Ectodermal cell (in vitro differentiated cells): ENCODE data around the gene BOC.

Experiments
- H3K27ac ChIP-seq: 2 replicates; pipeline ENCODE4 v1.7.0; 2013; ENCODE audit warnings: mild to moderate bottlenecking, low read depth, low read length; ENCODE audit not compliant: insufficient read depth, poor library complexity, severe bottlenecking
- H3K27me3 ChIP-seq: 2 replicates; pipeline ENCODE4 v1.7.0; 2013; ENCODE audit warnings: mild to moderate bottlenecking, low read length; ENCODE audit not compliant: insufficient read depth, control insufficient read depth, poor library complexity, severe bottlenecking
- H3K36me3 ChIP-seq: one replicate; pipeline ENCODE4 v1.7.0; 2013; ENCODE audit warnings: low read length; ENCODE audit not compliant: control insufficient read depth, insufficient read depth
- H3K4me1 ChIP-seq: one replicate; pipeline ENCODE4 v1.7.0; 2013; ENCODE audit warnings: low read length; ENCODE audit not compliant: control insufficient read depth, insufficient read depth
- H3K4me3 ChIP-seq: 2 replicates; pipeline ENCODE4 v1.7.0; 2013; ENCODE audit warnings: low read depth, low read length, control low read depth; ENCODE audit not compliant: insufficient read depth
- H3K9me3 ChIP-seq: 2 replicates; pipeline ENCODE4 v1.7.0; 2013; ENCODE audit warnings: mild to moderate bottlenecking, low read length, moderate library complexity; ENCODE audit not compliant: control insufficient read depth
- whole genome bisulfite sequencing, 2 experiments: methylation state at CpG; one replicate each; pipeline ENCODE4 v1.1.7; 2013; ENCODE audit warnings: missing lambda C conversion rate in 2 of 2; 5-methylcytosine and 5-hydroxymethylcytosine counted together

Gene BOC

DNA sequence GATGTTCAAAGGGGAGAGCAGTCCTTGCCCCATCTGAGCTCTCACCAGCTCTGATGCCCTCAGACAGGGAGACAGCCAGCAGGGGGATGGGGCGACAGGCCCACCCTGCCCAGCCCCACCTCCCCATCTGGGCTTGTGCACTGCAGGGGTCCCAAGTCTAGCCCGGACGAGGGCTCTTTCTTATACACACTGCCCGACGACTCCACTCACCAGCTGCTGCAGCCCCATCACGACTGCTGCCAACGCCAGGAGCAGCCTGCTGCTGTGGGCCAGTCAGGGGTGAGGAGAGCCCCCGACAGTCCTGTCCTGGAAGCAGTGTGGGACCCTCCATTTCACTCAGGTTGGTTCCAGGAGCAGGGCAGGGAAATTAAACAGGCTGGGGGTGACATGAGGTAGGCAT, 73.9 kb downstream of the BOC start:
- H3K27me3 ChIP-seq = no peaks in the 10 kb centered on the region
- 86 to 89% methylated on average over 8 of the region's 8 CpGs for WGBS, 2 experiments
- H3K4me1 ChIP-seq = peaks cover 12% of the 10 kb centered on the region
- no peak overlapping the region for H3K27ac ChIP-seq
- H3K36me3 ChIP-seq = peaks cover 53% of the 10 kb centered on the region
- H3K9me3 ChIP-seq = no peaks in the 10 kb centered on the region
- H3K4me3 ChIP-seq = no peak overlapping the region

DNA sequence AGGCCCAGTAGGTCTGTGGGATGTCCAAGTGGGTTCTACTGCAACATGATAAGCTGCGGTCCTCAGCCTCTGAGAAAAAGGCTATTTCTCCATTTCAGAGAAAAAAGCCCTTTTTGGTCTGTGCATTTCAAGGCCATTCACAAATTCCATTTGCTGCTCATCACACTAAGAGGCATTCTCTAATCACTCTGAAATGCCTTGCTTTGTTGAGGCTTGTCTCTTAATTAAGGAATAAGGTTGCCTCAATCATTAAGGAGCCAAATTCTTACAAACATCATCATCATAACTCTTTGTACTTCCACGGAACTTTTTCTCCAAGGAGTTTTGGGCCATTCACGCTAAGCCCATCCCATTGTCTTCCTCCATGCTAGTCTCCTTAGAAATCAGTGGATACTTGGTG, 74.4 kb downstream of the BOC start:
- Histone ChIP-seq H3K9me3 (no peaks in the 10 kb centered on the region), H3K27me3 (no peaks in the 10 kb centered on the region), H3K4me3 (no peak overlapping the region), H3K27ac (no peak overlapping the region), H3K36me3 (peaks cover 47% of the 10 kb centered on the region), H3K4me1 (peaks cover 12% of the 10 kb centered on the region)
- WGBS, 2 experiments = 92 to 94% methylated on average over 3 of the region's 3 CpGs

DNA sequence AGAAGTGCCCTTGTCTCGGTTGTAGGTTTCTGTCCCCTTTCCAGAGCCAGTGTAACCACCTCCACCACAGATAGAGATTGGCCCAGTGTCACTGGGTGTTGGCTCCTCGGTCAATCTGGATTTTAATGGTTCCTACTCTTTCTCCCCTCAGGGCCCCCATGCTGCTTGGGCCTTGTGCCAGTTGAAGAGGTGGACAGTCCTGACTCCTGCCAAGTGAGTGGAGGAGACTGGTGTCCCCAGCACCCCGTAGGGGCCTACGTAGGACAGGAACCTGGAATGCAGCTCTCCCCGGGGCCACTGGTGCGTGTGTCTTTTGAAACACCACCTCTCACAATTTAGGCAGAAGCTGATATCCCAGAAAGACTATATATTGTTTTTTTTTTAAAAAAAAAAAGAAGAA, 75.2 kb downstream of the BOC start:
- H3K27ac ChIP-seq = peak overlapping the region; percentile 52

DNA sequence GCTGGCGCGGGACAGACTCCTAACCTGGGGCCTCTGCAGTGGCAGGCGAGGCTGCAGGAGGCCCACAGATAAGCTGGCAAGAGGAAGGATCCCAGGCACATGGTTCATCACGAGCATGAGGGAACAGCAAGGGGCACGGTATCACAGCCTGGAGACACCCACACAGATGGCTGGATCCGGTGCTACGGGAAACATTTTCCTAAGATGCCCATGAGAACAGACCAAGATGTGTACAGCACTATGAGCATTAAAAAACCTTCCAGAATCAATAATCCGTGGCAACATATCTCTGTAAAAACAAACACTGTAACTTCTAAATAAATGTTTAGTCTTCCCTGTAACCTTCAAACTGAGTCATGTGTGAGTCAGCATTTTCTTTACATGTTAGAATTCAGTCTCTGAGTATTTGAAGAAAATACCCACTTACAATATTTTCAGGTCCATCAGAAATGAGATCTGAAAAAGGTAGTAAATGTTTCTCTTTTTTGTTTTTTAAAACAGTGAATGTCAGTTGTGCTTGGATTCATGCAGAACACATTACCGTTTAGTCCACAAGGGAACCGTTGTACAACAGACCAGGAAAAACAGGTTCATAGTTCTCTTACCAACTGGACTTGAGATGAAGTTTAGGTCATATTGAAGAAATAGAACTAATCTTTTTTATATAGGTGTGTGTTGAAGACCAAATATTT, 75.9 kb downstream of the BOC start:
- no peak overlapping the region for H3K27ac ChIP-seq

More for the DNA sequence above, 75.2 kb downstream of the BOC start:
- H3K4me3 ChIP-seq = no peak overlapping the region
- no peaks in the 10 kb centered on the region for H3K9me3 ChIP-seq
- peaks cover 12% of the 10 kb centered on the region for H3K4me1 ChIP-seq
- H3K27me3 ChIP-seq = no peaks in the 10 kb centered on the region
- WGBS, 2 experiments = 95% methylated on average over 5 to 6 of the region's 6 CpGs
- peaks cover 40% of the 10 kb centered on the region for H3K36me3 ChIP-seq

DNA sequence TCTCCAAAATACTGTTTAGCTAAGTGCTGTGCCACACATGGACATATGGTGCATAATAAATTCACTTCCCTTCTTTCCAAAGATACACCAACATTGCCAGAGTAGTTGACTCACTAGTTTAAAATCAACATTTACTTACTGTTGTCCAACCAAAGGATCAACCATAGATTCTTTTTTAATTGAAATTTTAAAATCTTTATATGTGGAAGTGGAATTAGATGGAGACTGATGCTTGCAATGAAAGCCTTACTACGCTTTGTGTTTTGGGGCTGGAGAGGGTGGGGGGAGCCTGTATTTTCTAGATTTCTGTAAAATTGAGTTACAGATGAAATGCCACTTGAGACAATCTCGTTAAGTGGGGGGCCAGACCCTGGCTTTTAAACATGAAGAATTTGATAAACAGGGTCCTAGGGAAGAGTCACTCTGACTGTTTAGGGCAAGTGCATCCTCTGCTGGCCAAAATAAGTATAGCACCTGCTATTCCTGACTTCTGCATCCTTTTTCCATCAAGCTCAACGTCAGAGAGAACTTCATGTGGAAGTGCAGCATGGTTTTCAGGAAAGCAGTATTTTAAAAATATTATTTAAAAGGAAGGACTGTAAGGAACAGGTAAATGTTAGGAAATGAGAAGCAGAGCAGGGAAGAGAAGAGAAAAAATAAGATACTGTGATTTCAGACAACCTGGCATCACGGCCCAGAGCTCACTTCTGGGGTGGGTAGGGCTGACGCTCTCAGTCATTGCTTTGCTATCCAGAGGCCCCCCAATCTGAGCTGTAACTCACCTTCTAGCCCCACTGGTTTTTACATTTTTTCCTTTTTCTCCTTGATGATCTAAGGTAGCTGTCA, 76.7 kb downstream of the BOC start:
- H3K4me1 ChIP-seq = peaks cover 15% of the 10 kb centered on the region
- 65 to 72% methylated on average over 5 of the region's 5 CpGs for WGBS, 2 experiments
- H3K27ac ChIP-seq = no peak overlapping the region
- no peaks in the 10 kb centered on the region for H3K27me3 ChIP-seq
- H3K9me3 ChIP-seq = no peaks in the 10 kb centered on the region
- H3K4me3 ChIP-seq = no peak overlapping the region
- H3K36me3 ChIP-seq = peaks cover 28% of the 10 kb centered on the region

More for the DNA sequence above, 75.9 kb downstream of the BOC start:
- WGBS, 2 experiments = 90 to 92% methylated on average over 10 of the region's 10 CpGs
- Histone ChIP-seq H3K27me3 (no peaks in the 10 kb centered on the region), H3K4me3 (no peak overlapping the region), H3K9me3 (no peaks in the 10 kb centered on the region), H3K4me1 (peaks cover 15% of the 10 kb centered on the region), H3K36me3 (peaks cover 34% of the 10 kb centered on the region)

DNA sequence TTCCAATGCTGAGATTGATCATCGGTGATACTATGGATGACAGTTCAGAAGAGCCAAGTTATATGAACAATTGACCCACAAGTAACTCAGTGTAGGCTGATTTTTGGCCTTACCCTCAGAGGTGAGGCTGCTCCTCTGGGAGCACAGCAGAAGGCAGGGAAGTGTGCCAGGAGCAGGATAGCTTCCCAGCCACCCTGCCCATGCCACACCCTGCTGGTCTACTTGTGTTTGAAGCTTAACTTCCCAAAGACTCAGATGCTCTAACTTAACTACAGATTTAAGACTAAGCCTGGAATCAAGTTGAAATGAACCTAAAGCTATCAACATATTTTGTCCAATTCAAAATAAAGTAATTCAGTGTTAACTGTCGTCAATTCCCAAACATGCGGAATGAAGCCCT, 77.5 kb downstream of the BOC start:
- 93 to 98% methylated on average over 3 of the region's 3 CpGs for WGBS, 2 experiments
- Histone ChIP-seq H3K27ac (no peak overlapping the region), H3K9me3 (no peaks in the 10 kb centered on the region), H3K4me1 (peaks cover 15% of the 10 kb centered on the region), H3K4me3 (no peak overlapping the region), H3K36me3 (peaks cover 23% of the 10 kb centered on the region), H3K27me3 (no peaks in the 10 kb centered on the region)

DNA sequence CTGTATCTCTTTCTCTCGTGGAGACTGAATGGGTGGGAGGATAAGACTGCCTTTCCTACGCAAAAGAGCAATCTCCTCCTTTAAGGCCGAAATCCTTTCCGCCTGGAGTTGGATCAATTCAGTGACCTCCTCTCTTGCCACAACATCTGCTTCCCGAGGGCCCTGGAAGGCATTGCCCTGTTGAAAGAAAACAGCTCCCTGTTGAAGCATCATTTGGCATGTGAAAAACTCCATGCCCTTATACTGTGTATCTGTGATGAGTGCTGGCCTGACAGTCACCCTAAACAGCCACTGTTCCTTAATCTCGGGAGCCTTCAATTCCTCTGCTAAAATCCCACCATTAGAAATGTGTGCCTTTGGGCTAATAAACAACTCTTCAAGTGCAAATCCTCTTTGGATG, 80.2 kb downstream of the BOC start:
- H3K27me3 ChIP-seq = no peaks in the 10 kb centered on the region
- 70 to 79% methylated on average over 6 of the region's 6 CpGs for WGBS, 2 experiments
- peaks cover 1% of the 10 kb centered on the region for H3K36me3 ChIP-seq
- no peak overlapping the region for H3K27ac ChIP-seq
- H3K4me3 ChIP-seq = no peak overlapping the region
- H3K4me1 ChIP-seq = peaks cover 5% of the 10 kb centered on the region
- H3K9me3 ChIP-seq = no peaks in the 10 kb centered on the region

DNA sequence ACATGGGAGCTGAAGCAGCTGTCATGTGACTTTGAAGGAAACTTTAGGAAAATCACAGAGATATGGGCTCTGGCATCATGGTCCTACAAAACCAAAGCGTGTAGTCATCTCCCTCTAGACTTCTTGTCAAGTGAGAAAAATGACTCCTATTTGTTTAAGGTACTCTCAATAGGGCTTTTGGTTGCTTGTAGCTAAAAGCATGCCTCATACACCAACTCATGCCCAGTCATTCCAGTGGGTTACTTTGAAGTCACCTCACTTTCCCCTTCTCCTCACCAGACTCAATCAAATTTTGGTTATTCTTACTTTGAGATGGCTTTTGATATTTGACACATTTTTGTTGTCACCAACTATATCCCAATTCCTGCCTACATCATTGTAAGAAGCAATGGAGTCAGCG, 81.6 kb downstream of the BOC start:
- Histone ChIP-seq H3K4me1 (peaks cover 4% of the 10 kb centered on the region), H3K36me3 (no peaks in the 10 kb centered on the region), H3K4me3 (no peak overlapping the region), H3K9me3 (no peaks in the 10 kb centered on the region), H3K27me3 (no peaks in the 10 kb centered on the region), H3K27ac (no peak overlapping the region)
- WGBS, 2 experiments = 87 to 96% methylated on average over 2 of the region's 2 CpGs

DNA sequence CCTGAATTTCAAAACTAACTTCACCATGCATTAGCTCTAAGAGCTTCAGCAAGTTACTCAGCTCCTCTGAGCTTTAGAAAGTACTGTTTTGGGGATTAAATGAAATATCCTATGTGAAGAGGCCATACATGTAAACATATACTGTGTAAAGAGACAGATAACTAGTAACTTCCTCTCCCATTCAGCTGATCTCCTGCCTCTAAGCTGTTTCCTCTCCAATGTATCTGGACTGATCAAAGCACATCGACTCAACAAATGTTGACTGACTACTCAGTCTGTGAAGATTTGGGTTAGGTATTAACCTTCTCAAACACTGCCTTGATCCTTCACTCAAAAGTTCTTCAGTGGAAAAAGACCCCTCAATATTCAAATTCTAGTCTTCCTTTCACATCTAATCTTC, 82.0 kb downstream of the BOC start:
- Histone ChIP-seq H3K27me3 (no peaks in the 10 kb centered on the region), H3K36me3 (no peaks in the 10 kb centered on the region), H3K4me1 (peaks cover 4% of the 10 kb centered on the region), H3K27ac (no peak overlapping the region), H3K9me3 (no peaks in the 10 kb centered on the region), H3K4me3 (no peak overlapping the region)
- 88 to 100% methylated on average over 1 of the region's 1 CpG for WGBS, 2 experiments

DNA sequence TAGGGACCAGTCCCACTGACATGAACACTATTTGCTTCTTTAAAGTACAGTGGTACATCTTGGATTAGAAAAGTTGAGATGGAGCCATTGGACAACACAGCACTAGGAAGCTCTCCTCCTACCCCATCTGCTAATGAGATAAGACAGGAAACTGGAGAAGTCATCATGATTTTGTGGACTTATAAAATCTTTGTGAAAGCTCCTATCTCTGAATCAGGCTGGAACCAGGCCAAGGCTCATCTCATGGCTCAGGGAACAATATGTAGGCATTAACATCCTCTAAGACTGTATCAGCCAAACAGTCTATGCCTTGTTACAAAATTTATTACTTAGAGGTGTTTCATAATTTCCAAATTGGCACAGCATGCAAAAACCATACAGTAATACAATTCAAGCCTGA, 84.1 kb downstream of the BOC start:
- no peaks in the 10 kb centered on the region for H3K36me3 ChIP-seq
- H3K27me3 ChIP-seq = no peaks in the 10 kb centered on the region
- no peak overlapping the region for H3K4me3 ChIP-seq
- peaks cover 4% of the 10 kb centered on the region for H3K4me1 ChIP-seq
- no peak overlapping the region for H3K27ac ChIP-seq
- no peaks in the 10 kb centered on the region for H3K9me3 ChIP-seq
